NK-92 treated with Interleukin-12 subunit alpha and Interleukin-12 subunit beta, amount 100 ng/mL, for 24 hours (cell line): ENCODE data around the gene GPR68.
"Not testable (repeated sequence)": the region's sequence is repeated elsewhere in the genome, so short reads cannot be mapped to it uniquely, and the experiment has no call there.

ENCODE experiments used
- DNase-seq: peaks from one replicate; lab custom pipeline; 2025; lab: John Stamatoyannopoulos, UW

GPR68 gene

GRCh38 chr14:91190853-91191252 is 53.7 kb downstream of the GPR68 start:
- DNase-seq, result no peak

- DNase-seq, result no peak
These were observed 57.2 kb downstream of the GPR68 start for GRCh38 chr14:91187271-91187670.

- DNase-seq, result no peak
These were observed 57.9 kb downstream of the GPR68 start for GRCh38 chr14:91186515-91187066.

GRCh38 chr14:91185721-91186120 is 58.8 kb downstream of the GPR68 start:
- no peak for DNase-seq

- DNase-seq, result no peak
These were observed 59.9 kb downstream of the GPR68 start for GRCh38 chr14:91184559-91184958.

GRCh38 chr14:91182753-91183152 is 61.8 kb downstream of the GPR68 start:
- not testable (repeated sequence) for DNase-seq
